ENCODE data around the gene RAB11B.

DNA sequence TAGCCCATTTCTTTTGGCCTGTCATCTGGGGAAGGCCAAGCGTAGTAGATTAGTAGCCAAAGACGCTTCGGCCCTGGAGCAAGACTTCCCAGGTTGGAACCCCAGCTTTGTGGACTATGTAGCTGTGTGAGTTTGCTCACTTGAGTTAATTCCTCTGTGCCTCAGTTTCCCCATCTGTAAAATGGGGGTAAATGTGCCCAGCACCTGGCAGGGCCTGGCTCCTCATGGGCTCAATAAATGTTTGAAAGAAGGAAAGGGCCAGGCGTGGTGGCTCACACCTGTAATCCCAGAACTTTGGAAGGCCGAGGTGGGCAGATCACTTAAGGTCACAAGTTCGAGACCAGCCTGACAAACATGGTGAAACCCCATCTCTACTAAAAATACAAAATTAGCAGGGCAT lies 39.7 kb downstream of the RAB11B start:
- TF ChIP-seq, protein P1, sequence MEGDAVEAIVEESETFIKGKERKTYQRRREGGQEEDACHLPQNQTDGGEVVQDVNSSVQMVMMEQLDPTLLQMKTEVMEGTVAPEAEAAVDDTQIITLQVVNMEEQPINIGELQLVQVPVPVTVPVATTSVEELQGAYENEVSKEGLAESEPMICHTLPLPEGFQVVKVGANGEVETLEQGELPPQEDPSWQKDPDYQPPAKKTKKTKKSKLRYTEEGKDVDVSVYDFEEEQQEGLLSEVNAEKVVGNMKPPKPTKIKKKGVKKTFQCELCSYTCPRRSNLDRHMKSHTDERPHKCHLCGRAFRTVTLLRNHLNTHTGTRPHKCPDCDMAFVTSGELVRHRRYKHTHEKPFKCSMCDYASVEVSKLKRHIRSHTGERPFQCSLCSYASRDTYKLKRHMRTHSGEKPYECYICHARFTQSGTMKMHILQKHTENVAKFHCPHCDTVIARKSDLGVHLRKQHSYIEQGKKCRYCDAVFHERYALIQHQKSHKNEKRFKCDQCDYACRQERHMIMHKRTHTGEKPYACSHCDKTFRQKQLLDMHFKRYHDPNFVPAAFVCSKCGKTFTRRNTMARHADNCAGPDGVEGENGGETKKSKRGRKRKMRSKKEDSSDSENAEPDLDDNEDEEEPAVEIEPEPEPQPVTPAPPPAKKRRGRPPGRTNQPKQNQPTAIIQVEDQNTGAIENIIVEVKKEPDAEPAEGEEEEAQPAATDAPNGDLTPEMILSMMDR (conservative IDR thresholded peaks at IDR 0.05; ENCODE audit: low read length), result no peak
- TF ChIP-seq EZH2phosphoT487 (IDR thresholded peaks at IDR 0.05; ENCODE audit: borderline replicate concordance), result no peak

Data from Loucy (cell line).